Endothelial cell of umbilical vein (primary cell): ENCODE results near the gene GSTCD. TPM values are rescaled to one million over a fixed set of nuclear protein-coding genes. Genes with fewer than 3 reads are reported as not detected.

Source experiments
- BruUV-seq: library from RNA; stranded (reverse); fragments of 400-500 nt; replicated peaks from 2 replicates; lab custom pipeline; 2021; lab: Mats Ljungman, UMichigan
- CTCF ChIA-PET: fragments of 300-600, 350-600 bp; sonication (Branson Sonifier 250); formaldehyde crosslinking; loops from one replicate; lab custom pipeline; 2021; ENCODE audit warnings: antibody characterized with exemption, inconsistent platforms; lab: Charles Lee
- POLR2A ChIA-PET: fragments of 300-600, 350-600 bp; sonication (Branson Sonifier 250); formaldehyde crosslinking; loops from one replicate; lab custom pipeline; 2021; ENCODE audit warnings: antibody characterized with exemption, inconsistent platforms; lab: Charles Lee
- DNase-seq: peaks from one replicate; pipeline ENCODE4 v3.0.0-alpha.2; 2011; ENCODE audit warnings: low read depth, low spot score
- FAIRE-seq: peaks from 2 replicates; lab custom pipeline; 2011; peaks lifted over from hg19 to GRCh38; lab: Jason Lieb, UNC
- H2AFZ ChIP-seq: 2 replicates; pipeline ENCODE4 v1.6.0; 2012; ENCODE audit warnings: low read depth, low read length, control low read depth, inconsistent platforms
- H3K27ac ChIP-seq: 2 replicates; pipeline ENCODE4 v1.5.1; 2011; ENCODE audit warnings: low read depth, mild to moderate bottlenecking, control low read depth, low read length, moderate library complexity; ENCODE audit not compliant: insufficient read depth
- H3K27me3 ChIP-seq, 2 experiments: 2 replicates each; pipeline versions ENCODE4 v1.6.0 to v1.6.1; 2011; ENCODE audit warnings: low read length in 2 of 2, mixed read lengths in 1 of 2; ENCODE audit not compliant: control insufficient read depth in 2 of 2, insufficient read depth in 2 of 2
- H3K36me3 ChIP-seq, 2 experiments: 2 replicates in 1 of 2; 3 replicates in 1 of 2; pipeline ENCODE4 v1.5.1; 2011; ENCODE audit warnings: low read length in 2 of 2, mild to moderate bottlenecking in 1 of 2, moderate library complexity in 1 of 2; ENCODE audit not compliant: control insufficient read depth in 2 of 2, insufficient read depth in 2 of 2; ENCODE audit errors: extremely low read depth in 1 of 2
- H3K4me1 ChIP-seq: 3 replicates; pipeline ENCODE4 v1.5.1; 2011; ENCODE audit warnings: mild to moderate bottlenecking, low read length; ENCODE audit not compliant: control insufficient read depth, insufficient read depth; ENCODE audit errors: extremely low read depth
- H3K4me2 ChIP-seq: 2 replicates; pipeline ENCODE4 v1.6.1; 2011; ENCODE audit warnings: low read length, control low read depth, mixed read lengths; ENCODE audit not compliant: insufficient read depth
- H3K4me3 ChIP-seq, 3 experiments: fragments of 200-600 bp in 1 of 3; sonication (generic), shearing (Covaris generic) in 1 of 3; replicated peaks in 1 of 3; 2 replicates each; pipeline ENCODE4 v1.5.1; 2011 to 2016; ENCODE audit warnings: control low read depth in 3 of 3, low read length in 3 of 3, mild to moderate bottlenecking in 2 of 3, inconsistent platforms in 1 of 3, low read depth in 1 of 3, moderate library complexity in 1 of 3; ENCODE audit not compliant: insufficient read depth in 1 of 3
- H3K79me2 ChIP-seq: 2 replicates; pipeline ENCODE4 v1.6.0; 2012; ENCODE audit warnings: low read length, inconsistent platforms; ENCODE audit not compliant: control insufficient read depth, insufficient read depth
- H3K9ac ChIP-seq: replicated peaks from 2 replicates; pipeline ENCODE3; 2011; ENCODE audit warnings: low read length, control low read depth; ENCODE audit not compliant: insufficient read depth; ENCODE audit errors: extremely low read depth
- H3K9me1 ChIP-seq: replicated peaks from 3 replicates; pipeline ENCODE4 v1.6.0; 2011; ENCODE audit warnings: mild to moderate bottlenecking, low read length; ENCODE audit not compliant: control insufficient read depth, insufficient read depth; ENCODE audit errors: extremely low read depth
- H3K9me3 ChIP-seq: replicated peaks from 2 replicates; pipeline ENCODE4 v1.5.1; 2012; ENCODE audit warnings: low read length, inconsistent platforms; ENCODE audit not compliant: control insufficient read depth, insufficient read depth
- H4K20me1 ChIP-seq: replicated peaks from 2 replicates; pipeline ENCODE3; 2011; ENCODE audit warnings: mild to moderate bottlenecking, low read length; ENCODE audit not compliant: control insufficient read depth, insufficient read depth; ENCODE audit errors: extremely low read depth
- EZH2 ChIP-seq: IDR thresholded peaks from 2 replicates; pipeline ENCODE4 v1.6.1; 2012; ENCODE audit warnings: borderline replicate concordance, low read depth, mild to moderate bottlenecking, moderate library complexity, low read length, inconsistent platforms; ENCODE audit not compliant: severe bottlenecking
- FOS ChIP-seq: IDR thresholded peaks from 2 replicates; pipeline ENCODE4 v1.6.1; 2011; ENCODE audit warnings: mild to moderate bottlenecking, low read length, moderate library complexity, borderline replicate concordance; ENCODE audit not compliant: insufficient read depth
- GATA2 ChIP-seq: IDR thresholded peaks from 2 replicates; pipeline ENCODE4 v1.7.0; 2011; ENCODE audit warnings: low read depth, mild to moderate bottlenecking, moderate library complexity, mixed read lengths, low read length; ENCODE audit not compliant: insufficient read length, insufficient read depth
- JUN ChIP-seq: IDR thresholded peaks from 2 replicates; pipeline ENCODE4 v1.6.1; 2011; ENCODE audit warnings: borderline replicate concordance, low read depth; ENCODE audit not compliant: insufficient read length, insufficient read depth
- MYC ChIP-seq: IDR thresholded peaks from one replicate; pipeline ENCODE4 v1.6.1; 2011; ENCODE audit warnings: mild to moderate bottlenecking, low read depth, low read length
- POLR2A ChIP-seq: IDR thresholded peaks from 2 replicates; pipeline ENCODE4 v1.6.1; 2012; ENCODE audit warnings: low read depth, mild to moderate bottlenecking, control low read depth, low read length
- POLR2AphosphoS5 ChIP-seq: IDR thresholded peaks from 2 replicates; pipeline ENCODE4 v1.6.1; 2012; ENCODE audit warnings: low read depth, mild to moderate bottlenecking, control low read depth, low read length, moderate library complexity; ENCODE audit not compliant: insufficient read depth
- dilution Hi-C: fragments of 300-500 bp; cut with MboI; formaldehyde crosslinking; loops from one replicate; pipeline ENCODE4 v1.15.0; 2019; ENCODE audit warnings: low sequenced_read_pairs; ENCODE audit not compliant: extremely low pct_ligation_motif_present
- intact Hi-C: fragments of 100-400 bp; cut with micrococcal nuclease; formaldehyde crosslinking; loops from one replicate; pipeline ENCODE4 v1.10.0; 2022
- polyA plus RNA-seq, 4 experiments: library from polyadenylated mRNA; depleted of rRNA in 3 of 4; stranded (reverse) in 3 of 4; unstranded in 1 of 4; fragments of >200 nt; gene quantifications; 2 replicates each; pipeline versions ENCODE4 v1.2.1 to v1.2.3, GENCODE V29; 2011 to 2012; ENCODE audit warnings: missing spikeins in 1 of 4
- total RNA-seq: library from RNA; stranded (reverse); gene quantifications from 2 replicates; pipeline ENCODE4 v1.2.3, GENCODE V29; 2021
- TF ChIP-seq, protein P1 (sequence below), 2 donors: IDR thresholded peaks; 1 replicate in 1 of 2; 2 replicates in 1 of 2; pipeline ENCODE4 v1.5.1; 2011; ENCODE audit warnings: low read length in 2 of 2, mild to moderate bottlenecking in 2 of 2, moderate library complexity in 2 of 2, control low read depth in 1 of 2, inconsistent platforms in 1 of 2, low read depth in 1 of 2; ENCODE audit not compliant: insufficient read depth in 1 of 2; ENCODE audit errors: extremely low read depth in 1 of 2
- TF ChIP-seq, protein P2 (sequence below): IDR thresholded peaks from 2 replicates; pipeline ENCODE4 v1.6.1; 2011; ENCODE audit not compliant: insufficient read depth, insufficient read length

The GSTCD gene
- total and polyA plus RNA-seq, 2 donors (not counting 3 experiments of a cell fraction or from before 2014, with no cell fraction given) = 3.3 to 11.3 TPM

DNA sequence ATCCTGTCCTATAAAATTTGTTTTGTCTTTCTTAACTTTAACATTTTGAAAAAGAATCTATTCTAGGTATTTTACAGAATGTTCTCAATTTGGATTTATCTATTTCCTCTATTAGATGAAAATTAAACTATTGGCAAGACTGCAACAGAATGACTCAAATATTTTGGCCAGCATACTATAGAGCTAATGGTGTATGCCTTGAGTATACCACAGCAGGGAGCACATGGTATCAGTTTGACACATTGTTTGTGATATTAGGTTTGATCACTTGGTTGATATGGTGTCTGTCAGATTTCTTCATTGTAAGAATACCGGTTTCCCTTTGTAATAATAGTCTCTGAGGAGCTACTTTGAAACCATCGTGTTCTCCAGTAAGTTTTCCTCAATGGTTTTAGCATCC lies 98.9 kb downstream of the GSTCD start:
- no peaks in the 10 kb centered on the region for H3K79me2 ChIP-seq
- no peak overlapping the region for H3K27ac ChIP-seq
- H3K4me2 ChIP-seq = no peak overlapping the region
- dilution Hi-C loops (no loop called here), intact Hi-C loops (no loop called here)
- no peaks in the 10 kb centered on the region for H4K20me1 ChIP-seq
- H2AFZ ChIP-seq = no peak overlapping the region
- no peaks in the 10 kb centered on the region for H3K36me3 ChIP-seq
- H3K9me3 ChIP-seq = no peaks in the 10 kb centered on the region
- TF ChIP-seq, protein P1, sequence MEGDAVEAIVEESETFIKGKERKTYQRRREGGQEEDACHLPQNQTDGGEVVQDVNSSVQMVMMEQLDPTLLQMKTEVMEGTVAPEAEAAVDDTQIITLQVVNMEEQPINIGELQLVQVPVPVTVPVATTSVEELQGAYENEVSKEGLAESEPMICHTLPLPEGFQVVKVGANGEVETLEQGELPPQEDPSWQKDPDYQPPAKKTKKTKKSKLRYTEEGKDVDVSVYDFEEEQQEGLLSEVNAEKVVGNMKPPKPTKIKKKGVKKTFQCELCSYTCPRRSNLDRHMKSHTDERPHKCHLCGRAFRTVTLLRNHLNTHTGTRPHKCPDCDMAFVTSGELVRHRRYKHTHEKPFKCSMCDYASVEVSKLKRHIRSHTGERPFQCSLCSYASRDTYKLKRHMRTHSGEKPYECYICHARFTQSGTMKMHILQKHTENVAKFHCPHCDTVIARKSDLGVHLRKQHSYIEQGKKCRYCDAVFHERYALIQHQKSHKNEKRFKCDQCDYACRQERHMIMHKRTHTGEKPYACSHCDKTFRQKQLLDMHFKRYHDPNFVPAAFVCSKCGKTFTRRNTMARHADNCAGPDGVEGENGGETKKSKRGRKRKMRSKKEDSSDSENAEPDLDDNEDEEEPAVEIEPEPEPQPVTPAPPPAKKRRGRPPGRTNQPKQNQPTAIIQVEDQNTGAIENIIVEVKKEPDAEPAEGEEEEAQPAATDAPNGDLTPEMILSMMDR (IDR thresholded peaks at IDR 0.05; ENCODE audit: extremely low read depth in 1 of 2, insufficient read depth in 1 of 2, low read depth in 1 of 2, low read length in 2 of 2) = no peak
- TF ChIP-seq POLR2A (no peak), JUN (no peak), FOS (no peak), EZH2 (no peak), MYC (no peak), GATA2 (no peak), POLR2AphosphoS5 (no peak)
- TF ChIP-seq, protein P2, sequence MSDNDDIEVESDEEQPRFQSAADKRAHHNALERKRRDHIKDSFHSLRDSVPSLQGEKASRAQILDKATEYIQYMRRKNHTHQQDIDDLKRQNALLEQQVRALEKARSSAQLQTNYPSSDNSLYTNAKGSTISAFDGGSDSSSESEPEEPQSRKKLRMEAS = no peak
- no peak for FAIRE-seq
- BruUV-seq = no TSS peak
- H3K9me1 ChIP-seq = no peaks in the 10 kb centered on the region
- no peak for DNase-seq
- H3K9ac ChIP-seq = no peak overlapping the region
- CTCF ChIA-PET = no interaction called here
- H3K4me1 ChIP-seq = no peaks in the 10 kb centered on the region
- POLR2A ChIA-PET = no interaction called here
- H3K4me3 ChIP-seq = no peak overlapping the region
- no peaks in the 10 kb centered on the region for H3K27me3 ChIP-seq
